HG02870 (cell line): Measurements from ENCODE around the gene NCOA7.
"Not testable (repeated sequence)": the region's sequence is repeated elsewhere in the genome, so short reads cannot be mapped to it uniquely, and the experiment has no call there.

Source experiments
- ATAC-seq: cut with Tn5 transposase; IDR thresholded peaks from one replicate; pipeline ENCODE4 v1.9.1; 2021; ENCODE audit warnings: mild to moderate bottlenecking, moderate library complexity; ENCODE audit not compliant: unreplicated experiment

NCOA7 gene

GRCh38 chr6:125831659-125832058, 40.9 kb downstream of the NCOA7 start:
- ATAC-seq, result no peak

GRCh38 chr6:125832391-125833117, 41.8 kb downstream of the NCOA7 start:
- ATAC-seq, result no peak

- ATAC-seq, result peak; percentile 48
Measured at GRCh38 chr6:125834348-125834747, 43.6 kb downstream of the NCOA7 start.

GRCh38 chr6:125835221-125835744, 44.5 kb downstream of the NCOA7 start:
- no peak for ATAC-seq

GRCh38 chr6:125836466-125836865, 45.7 kb downstream of the NCOA7 start:
- ATAC-seq, result no peak

GRCh38 chr6:125839471-125839870, 48.7 kb downstream of the NCOA7 start:
- ATAC-seq, result no peak

- no peak for ATAC-seq
Measured at GRCh38 chr6:125839879-125840278, 49.1 kb downstream of the NCOA7 start.

- no peak for ATAC-seq
Measured at GRCh38 chr6:125841356-125842090, 50.8 kb downstream of the NCOA7 start.

- ATAC-seq, result no peak
Measured at GRCh38 chr6:125842091-125842626, 51.4 kb downstream of the NCOA7 start.

- ATAC-seq, result no peak
Measured at GRCh38 chr6:125843593-125843992, 52.8 kb downstream of the NCOA7 start.

GRCh38 chr6:125844989-125845388, 54.2 kb downstream of the NCOA7 start:
- ATAC-seq, result no peak

- ATAC-seq, result no peak
Measured at GRCh38 chr6:125846292-125847024, 55.7 kb downstream of the NCOA7 start.

GRCh38 chr6:125848286-125848685, 57.5 kb downstream of the NCOA7 start:
- not testable (repeated sequence) for ATAC-seq

- no peak for ATAC-seq
Measured at GRCh38 chr6:125850361-125850760, 59.6 kb downstream of the NCOA7 start.

- ATAC-seq, result no peak
Measured at GRCh38 chr6:125852587-125852986, 61.8 kb downstream of the NCOA7 start.

- ATAC-seq, result no peak
Measured at GRCh38 chr6:125853168-125853567, 62.4 kb downstream of the NCOA7 start.

GRCh38 chr6:125853756-125854155, 63.0 kb downstream of the NCOA7 start:
- ATAC-seq, result no peak

GRCh38 chr6:125854355-125854754, 63.6 kb downstream of the NCOA7 start:
- ATAC-seq, result no peak

GRCh38 chr6:125855783-125856182, 65.0 kb downstream of the NCOA7 start:
- no peak for ATAC-seq

- ATAC-seq, result no peak
Measured at GRCh38 chr6:125857846-125858245, 67.1 kb downstream of the NCOA7 start.
